Fibroblast of pulmonary artery (primary cell): ENCODE measurements around the gene NDUFS2.

Experiments used
- DNase-seq: peaks from one replicate; pipeline ENCODE4 v3.0.0-alpha.2; 2010; ENCODE audit warnings: low read depth
- H3K4me3 ChIP-seq: replicated peaks from 2 replicates; pipeline ENCODE4 v1.5.1; 2011; ENCODE audit warnings: low read depth, mild to moderate bottlenecking, control low read depth, low read length, moderate library complexity
- CTCF ChIP-seq: IDR thresholded peaks from 2 replicates; pipeline ENCODE4 v1.5.1; 2011; ENCODE audit warnings: mild to moderate bottlenecking, control low read depth, low read length, inconsistent platforms; ENCODE audit errors: missing control alignments

NDUFS2 gene

GRCh38 chr1:161261261-161262235, 59.4 kb downstream of the NDUFS2 start:
- H3K4me3 ChIP-seq = no peak overlapping the region
- peak; percentile 10 for DNase-seq
- no peak for TF ChIP-seq CTCF
